ENCODE data around the gene CNTN4. TPM values are rescaled to one million over a fixed set of nuclear protein-coding genes. Genes with fewer than 3 reads are reported as not detected.

Gene CNTN4
- total and polyA plus RNA-seq, 2 donors (not counting 3 experiments of a cell fraction or from before 2014, with no cell fraction given), result not detected

GRCh38 chr3:2343031-2343682, 244.5 kb downstream of the CNTN4 start:
- Histone ChIP-seq H3K9me1 (replicated peaks; ENCODE audit: control insufficient read depth, extremely low read depth, insufficient read depth, low read length) (no peaks in the 10 kb centered on the region), H3K27ac (ENCODE audit: insufficient read depth, low read depth, low read length) (no peak overlapping the region), H3K4me3 (replicated peaks in 1 of 3; ENCODE audit: insufficient read depth in 1 of 3, low read depth in 1 of 3, low read length in 3 of 3) (no peak overlapping the region), H3K27me3 (ENCODE audit: control insufficient read depth in 2 of 2, insufficient read depth in 2 of 2, low read length in 2 of 2) (no peaks in the 10 kb centered on the region), H3K9me3 (replicated peaks; ENCODE audit: control insufficient read depth, insufficient read depth, low read length) (peaks cover 2% of the 10 kb centered on the region), H4K20me1 (replicated peaks; ENCODE audit: control insufficient read depth, extremely low read depth, insufficient read depth, low read length) (no peaks in the 10 kb centered on the region), H2AFZ (ENCODE audit: low read depth, low read length) (no peak overlapping the region), H3K9ac (replicated peaks; ENCODE audit: extremely low read depth, insufficient read depth, low read length) (no peak overlapping the region), H3K4me1 (ENCODE audit: control insufficient read depth, extremely low read depth, insufficient read depth, low read length) (no peaks in the 10 kb centered on the region), H3K79me2 (ENCODE audit: control insufficient read depth, insufficient read depth, low read length) (no peaks in the 10 kb centered on the region), H3K4me2 (ENCODE audit: insufficient read depth, low read length) (no peak overlapping the region), H3K36me3 (ENCODE audit: control insufficient read depth in 2 of 2, extremely low read depth in 1 of 2, insufficient read depth in 2 of 2, low read length in 2 of 2) (no peaks in the 10 kb centered on the region)
- intact Hi-C loops (cut with micrococcal nuclease) (no loop called here), dilution Hi-C loops (cut with MboI; ENCODE audit: extremely low pct_ligation_motif_present, low sequenced_read_pairs) (no loop called here)
- DNase-seq (ENCODE audit: low read depth, low spot score) (no peak), FAIRE-seq (no peak)
- ChIA-PET POLR2A (no interaction called here), CTCF (no interaction called here)
- no TSS peak for BruUV-seq (replicated peaks)
- TF ChIP-seq EZH2 (IDR thresholded peaks at IDR 0.05; ENCODE audit: borderline replicate concordance, low read depth, low read length, severe bottlenecking) (no peak), MYC (IDR thresholded peaks at IDR 0.05; ENCODE audit: low read depth, low read length) (no peak), JUN (IDR thresholded peaks at IDR 0.05; ENCODE audit: borderline replicate concordance, insufficient read depth, insufficient read length, low read depth) (no peak), GATA2 (IDR thresholded peaks at IDR 0.05; ENCODE audit: insufficient read depth, insufficient read length, low read depth, low read length) (no peak), MAX (IDR thresholded peaks at IDR 0.05; ENCODE audit: insufficient read depth, insufficient read length) (no peak), POLR2A (IDR thresholded peaks at IDR 0.05; ENCODE audit: low read depth, low read length) (no peak), POLR2AphosphoS5 (IDR thresholded peaks at IDR 0.05; ENCODE audit: insufficient read depth, low read depth, low read length) (no peak), CTCF (IDR thresholded peaks at IDR 0.05; ENCODE audit: extremely low read depth in 1 of 2, insufficient read depth in 1 of 2, low read depth in 1 of 2, low read length in 2 of 2) (no peak), FOS (IDR thresholded peaks at IDR 0.05; ENCODE audit: borderline replicate concordance, insufficient read depth, low read length) (no peak)

All from endothelial cell of umbilical vein (primary cell).